HEK293 (cell line): Measurements from ENCODE around the gene PSAT1.

Experiments
- CTCF ChIA-PET: fragments of 350-600 bp; formaldehyde crosslinking; extraction: SDS; loops from one replicate; lab custom pipeline; 2021; ENCODE audit warnings: antibody characterized with exemption; lab: Yijun Ruan, JAX
- POLR2A ChIA-PET: fragments of 300-600 bp; formaldehyde crosslinking; extraction: SDS; loops from one replicate; lab custom pipeline; 2020; ENCODE audit warnings: antibody characterized with exemption, inconsistent platforms; lab: Yijun Ruan, JAX
- H3K27ac ChIP-seq: fragments of 200-500 bp; sonication (Bioruptor generic); 2 replicates; pipeline ENCODE4 v1.5.1; 2014; ENCODE audit warnings: low read depth, low read length, control low read depth, inconsistent platforms; ENCODE audit errors: extremely low read depth
- H3K36me3 ChIP-seq, 2 experiments: fragments of 200-500 bp in 1 of 2; sonication (Bioruptor generic) in 1 of 2; 1 replicate in 1 of 2; 2 replicates in 1 of 2; pipeline ENCODE4 v1.5.1; 2014 to 2017; ENCODE audit warnings: inconsistent platforms in 2 of 2, low read length in 2 of 2; ENCODE audit not compliant: control insufficient read depth in 2 of 2, insufficient read depth in 1 of 2
- H3K4me1 ChIP-seq: fragments of 200-500 bp; sonication (Bioruptor generic); 2 replicates; pipeline ENCODE4 v1.5.1; 2014; ENCODE audit warnings: mild to moderate bottlenecking, low read length, inconsistent platforms; ENCODE audit not compliant: control insufficient read depth, insufficient read depth
- H3K4me3 ChIP-seq: 2 replicates; pipeline ENCODE4 v1.5.1; 2011; ENCODE audit warnings: low read depth, mild to moderate bottlenecking, control low read depth, low read length, moderate library complexity
- H3K9me3 ChIP-seq: fragments of 200-500 bp; sonication (Bioruptor generic); 2 replicates; pipeline ENCODE4 v1.5.1; 2014; ENCODE audit warnings: low read depth, low read length, inconsistent platforms; ENCODE audit not compliant: control insufficient read depth, insufficient read depth
- FEZF1 ChIP-seq: fragments of 450-650 bp; formaldehyde crosslinking; IDR thresholded peaks from 2 replicates; pipeline ENCODE4 v1.5.1; 2016; ENCODE audit warnings: missing biosample characterization, missing genetic modification characterization
- HIC1 ChIP-seq: fragments of 450-650 bp; formaldehyde crosslinking; IDR thresholded peaks from 2 replicates; pipeline ENCODE4 v1.5.1; 2016; ENCODE audit warnings: missing biosample characterization, missing genetic modification characterization
- KLF17 ChIP-seq: fragments of 450-650 bp; formaldehyde crosslinking; IDR thresholded peaks from 2 replicates; pipeline ENCODE4 v1.5.1; 2016; ENCODE audit warnings: missing biosample characterization, missing genetic modification characterization
- PRDM4 ChIP-seq: fragments of 450-650 bp; formaldehyde crosslinking; IDR thresholded peaks from 2 replicates; pipeline ENCODE4 v1.5.1; 2017; ENCODE audit warnings: missing biosample characterization, missing genetic modification characterization
- SP3 ChIP-seq: fragments of 450-650 bp; formaldehyde crosslinking; IDR thresholded peaks from 2 replicates; pipeline ENCODE4 v1.5.1; 2016; ENCODE audit warnings: missing biosample characterization, missing genetic modification characterization
- YY1 ChIP-seq: fragments of 450-650 bp; formaldehyde crosslinking; IDR thresholded peaks from 2 replicates; pipeline ENCODE4 v1.5.1; 2018; ENCODE audit warnings: missing biosample characterization, missing genetic modification characterization
- YY2 ChIP-seq: fragments of 450-650 bp; formaldehyde crosslinking; IDR thresholded peaks from 2 replicates; pipeline ENCODE4 v1.5.1; 2016; ENCODE audit warnings: missing biosample characterization, missing genetic modification characterization
- ZBTB10 ChIP-seq: fragments of 450-650 bp; formaldehyde crosslinking; IDR thresholded peaks from 2 replicates; pipeline ENCODE4 v1.5.1; 2016; ENCODE audit warnings: missing biosample characterization, missing genetic modification characterization
- ZBTB21 ChIP-seq: fragments of 450-650 bp; formaldehyde crosslinking; IDR thresholded peaks from 2 replicates; pipeline ENCODE4 v1.5.1; 2017; ENCODE audit warnings: missing biosample characterization, missing genetic modification characterization
- ZBTB7A ChIP-seq: fragments of 450-650 bp; formaldehyde crosslinking; IDR thresholded peaks from 2 replicates; pipeline ENCODE4 v1.5.1; 2016; ENCODE audit warnings: low read depth, missing biosample characterization, missing genetic modification characterization
- ZFHX2 ChIP-seq: fragments of 450-650 bp; formaldehyde crosslinking; conservative IDR thresholded peaks from 2 replicates; pipeline ENCODE4 v1.5.1; 2016; ENCODE audit warnings: missing biosample characterization, missing genetic modification characterization
- ZFP37 ChIP-seq: fragments of 450-650 bp; formaldehyde crosslinking; IDR thresholded peaks from 2 replicates; pipeline ENCODE4 v1.5.1; 2016; ENCODE audit warnings: missing biosample characterization, missing genetic modification characterization
- ZNF2 ChIP-seq: fragments of 450-650 bp; formaldehyde crosslinking; IDR thresholded peaks from 2 replicates; pipeline ENCODE4 v1.5.1; 2016; ENCODE audit warnings: missing biosample characterization, missing genetic modification characterization
- ZNF202 ChIP-seq: fragments of 450-650 bp; formaldehyde crosslinking; IDR thresholded peaks from 2 replicates; pipeline ENCODE4 v1.5.1; 2016; ENCODE audit warnings: missing biosample characterization, missing genetic modification characterization, borderline replicate concordance
- ZNF23 ChIP-seq: fragments of 450-650 bp; formaldehyde crosslinking; IDR thresholded peaks from 2 replicates; pipeline ENCODE4 v1.5.1; 2016; ENCODE audit warnings: missing biosample characterization, missing genetic modification characterization, borderline replicate concordance
- ZNF302 ChIP-seq: fragments of 450-650 bp; formaldehyde crosslinking; IDR thresholded peaks from 2 replicates; pipeline ENCODE4 v1.5.1; 2016; ENCODE audit warnings: missing biosample characterization, missing genetic modification characterization, low read depth
- ZNF366 ChIP-seq: fragments of 450-650 bp; formaldehyde crosslinking; conservative IDR thresholded peaks from 2 replicates; pipeline ENCODE4 v1.5.1; 2016; ENCODE audit warnings: missing biosample characterization, missing genetic modification characterization
- ZNF37A ChIP-seq: fragments of 450-650 bp; IDR thresholded peaks from 2 replicates; pipeline ENCODE4 v1.5.1; 2018; ENCODE audit warnings: missing biosample characterization, missing genetic modification characterization
- ZNF398 ChIP-seq: fragments of 450-650 bp; formaldehyde crosslinking; IDR thresholded peaks from 2 replicates; pipeline ENCODE4 v1.5.1; 2017; ENCODE audit warnings: missing biosample characterization, missing genetic modification characterization
- ZNF423 ChIP-seq: fragments of 450-650 bp; formaldehyde crosslinking; IDR thresholded peaks from 2 replicates; pipeline ENCODE4 v1.5.1; 2016; ENCODE audit warnings: missing biosample characterization, missing genetic modification characterization
- ZNF510 ChIP-seq: fragments of 450-650 bp; formaldehyde crosslinking; IDR thresholded peaks from 2 replicates; pipeline ENCODE4 v1.5.1; 2018; ENCODE audit warnings: mild to moderate bottlenecking, missing genetic modification characterization, missing biosample characterization; ENCODE audit not compliant: insufficient replicate concordance
- ZNF514 ChIP-seq: fragments of 450-650 bp; formaldehyde crosslinking; IDR thresholded peaks from 2 replicates; pipeline ENCODE4 v1.5.1; 2016; ENCODE audit warnings: missing biosample characterization, missing genetic modification characterization
- ZNF521 ChIP-seq: fragments of 450-650 bp; formaldehyde crosslinking; IDR thresholded peaks from 2 replicates; pipeline ENCODE4 v1.5.1; 2017; ENCODE audit warnings: missing biosample characterization, mild to moderate bottlenecking, missing genetic modification characterization
- ZNF600 ChIP-seq: fragments of 450-650 bp; formaldehyde crosslinking; IDR thresholded peaks from 2 replicates; pipeline ENCODE4 v1.5.1; 2016; ENCODE audit warnings: missing biosample characterization, missing genetic modification characterization
- ZNF677 ChIP-seq: fragments of 450-650 bp; IDR thresholded peaks from 2 replicates; pipeline ENCODE4 v1.5.0; 2018; ENCODE audit warnings: missing biosample characterization, mild to moderate bottlenecking, missing genetic modification characterization, moderate library complexity
- ZNF701 ChIP-seq: fragments of 450-650 bp; formaldehyde crosslinking; IDR thresholded peaks from 2 replicates; pipeline ENCODE4 v1.5.1; 2016; ENCODE audit warnings: missing biosample characterization, missing genetic modification characterization
- ZNF785 ChIP-seq: fragments of 450-650 bp; formaldehyde crosslinking; IDR thresholded peaks from 2 replicates; pipeline ENCODE4 v1.5.1; 2016; ENCODE audit warnings: missing biosample characterization, missing genetic modification characterization

Gene PSAT1

GRCh38 chr9:78296893-78297671 is at the start of gene PSAT1:
TSS of gene PSAT1 (plus strand) at chr9:78297125. CDS start at chr9:78297211, 86 bp downstream.
- H3K36me3 ChIP-seq: peaks cover 5 to 18% of the 10 kb centered on the region in 2 experiments
- peak within 1 kb of the TSS; percentile 82 for H3K27ac ChIP-seq
- CTCF ChIA-PET: interaction anchor here (0.6 to 2.2 kb wide), 12 partner anchors 8 to 703 kb away, joined by 3 to 6 read pairs (median 3); no protein-coding TSS in a partner anchor
- H3K9me3 ChIP-seq: no peaks in the 10 kb centered on the region
- POLR2A ChIA-PET: interaction anchor here (0.5 to 3.3 kb wide), 30 partner anchors 8 to 1311 kb away, joined by 3 to 70 read pairs (median 4); partner anchors contain the start of gene CEP78
- 0 out of 2 replicates have a peak, but pooled peaks cover 6% of the 10 kb centered on the region for H3K4me1 ChIP-seq
- peak within 1 kb of the TSS; percentile 64 for H3K4me3 ChIP-seq
- TF ChIP-seq ZNF521 (tag by site-specific recombination) (no peak), ZFP37 (tag by site-specific recombination) (peak; percentile 72), ZBTB7A (tag by site-specific recombination) (0 out of 2 replicates have a peak, but pooled peaks have one; percentile 56), ZNF302 (no peak), ZNF2 (tag by site-specific recombination) (peak; percentile 84), HIC1 (peak; percentile 73), ZNF677 (tag by site-specific recombination) (no peak), ZBTB21 (tag by site-specific recombination) (no peak), ZFHX2 (no peak), ZNF23 (tag by site-specific recombination) (no peak), ZNF37A (tag by site-specific recombination) (no peak), ZNF423 (0 out of 2 replicates have a peak, but pooled peaks have one; percentile 29), ZNF510 (tag by site-specific recombination) (no peak), SP3 (tag by site-specific recombination) (peak; percentile 63; the same call in 1 of the 2 replicates), ZNF600 (tag by site-specific recombination) (no peak), ZNF398 (tag by site-specific recombination) (no peak), ZNF514 (tag by site-specific recombination) (no peak), ZNF366 (tag by site-specific recombination) (peak; percentile 90), ZBTB10 (tag by site-specific recombination) (peak; percentile 31; the same call in 1 of the 2 replicates), PRDM4 (tag by site-specific recombination) (no peak), KLF17 (tag by site-specific recombination) (0 out of 2 replicates have a peak, but pooled peaks have one; percentile 13), ZNF202 (no peak), YY1 (tag by site-specific recombination) (0 out of 2 replicates have a peak, but pooled peaks have one; percentile 50), ZNF701 (no peak), YY2 (peak; percentile 58; the same call in 1 of the 2 replicates), ZNF785 (tag by site-specific recombination) (no peak), FEZF1 (tag by site-specific recombination) (no peak)
